ENCODE data around the gene ZNF407.

GRCh38 chr18:75048776-75049454 is 451.2 kb downstream of the ZNF407 start:
- TF ChIP-seq CTCF (IDR thresholded peaks at IDR 0.05; ENCODE audit: low read depth, low read length, poor library complexity, severe bottlenecking) (no peak), EZH2phosphoT487 (IDR thresholded peaks at IDR 0.05; ENCODE audit: borderline replicate concordance, low read length) (no peak)
